Activated CD8-positive, alpha-beta T cell treated with anti-CD3 and anti-CD28 coated beads, Interleukin-2, amount 10 ng/mL, durations not matched to agents 7 days and 5 days (primary cell): ENCODE data around the gene M6PR. TPM values are rescaled to one million over a fixed set of nuclear protein-coding genes. Genes with fewer than 3 reads are reported as not detected.

ENCODE experiments used
- ATAC-seq: fragments of 150-1000 bp; cut with Tn5 transposase; one replicate; pipeline ENCODE4 v1.10.0; 2021; ENCODE audit warnings: moderate library complexity
- CTCF ChIA-PET: fragments of 350-600 bp; sonication (Branson Sonifier 250); formaldehyde crosslinking; loops from one replicate; lab custom pipeline; 2021; ENCODE audit warnings: antibody characterized with exemption; lab: Charles Lee
- POLR2A ChIA-PET: fragments of 350-600 bp; sonication (Branson Sonifier 250); formaldehyde crosslinking; loops from one replicate; lab custom pipeline; 2021; ENCODE audit warnings: antibody characterized with exemption; lab: Charles Lee
- DNase-seq: peaks from one replicate; pipeline ENCODE4 v3.0.0-alpha.2; 2020
- H3K27ac Mint-ChIP-seq: one replicate; pipeline ENCODE4 v1.8.0; 2021; ENCODE audit warnings: mild to moderate bottlenecking, mixed read lengths
- H3K27me3 Mint-ChIP-seq: one replicate; pipeline ENCODE4 v1.8.0; 2021; ENCODE audit warnings: low read depth, mixed read lengths
- H3K36me3 Mint-ChIP-seq: one replicate; pipeline ENCODE4 v1.8.0; 2021; ENCODE audit warnings: low read depth, mixed read lengths
- H3K4me1 Mint-ChIP-seq: one replicate; pipeline ENCODE4 v1.8.0; 2021; ENCODE audit warnings: low read depth, mixed read lengths
- H3K4me3 Mint-ChIP-seq: one replicate; pipeline ENCODE4 v1.8.0; 2021; ENCODE audit warnings: mild to moderate bottlenecking, mixed read lengths
- H3K9me3 Mint-ChIP-seq: one replicate; pipeline ENCODE4 v1.8.0; 2022; ENCODE audit warnings: mixed read lengths; ENCODE audit not compliant: insufficient read depth
- total RNA-seq, 2 experiments: library from RNA; stranded (reverse); gene quantifications; one replicate each; pipeline ENCODE4 v1.2.3, GENCODE V29; 2021

The M6PR gene
- total RNA-seq, 2 experiments from 2014 or later, result 170 to 201 TPM

DNA sequence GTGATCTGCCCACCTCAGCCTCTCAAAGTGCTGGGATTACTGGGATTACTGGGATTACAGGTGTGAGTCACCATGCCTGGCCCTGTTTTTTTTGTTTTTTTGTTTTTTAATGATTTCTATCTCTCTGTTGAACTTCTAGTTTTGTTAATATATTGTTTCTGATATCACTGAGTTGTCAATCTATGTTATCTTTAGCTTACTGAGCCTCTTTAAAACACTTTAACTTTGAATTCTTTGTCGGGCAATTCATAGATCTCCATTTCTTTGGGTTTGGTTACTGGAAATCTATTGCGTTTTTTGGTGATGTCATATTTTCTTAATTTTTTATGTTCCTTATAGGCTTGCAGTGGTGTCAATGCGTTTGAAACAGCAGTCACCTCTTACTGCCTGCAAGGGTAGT, 30.7 kb upstream of the M6PR start:
- Mint-ChIP-seq H3K27me3 (no peaks in the 10 kb centered on the region), H3K9me3 (peaks cover 29% of the 10 kb centered on the region), H3K4me3 (no peak overlapping the region), H3K4me1 (no peaks in the 10 kb centered on the region), H3K27ac (no peak overlapping the region), H3K36me3 (peaks cover 15% of the 10 kb centered on the region)
- CTCF ChIA-PET, result interaction anchor here (1.2 kb wide), 1 partner anchor 30 kb away, joined by 6 read pairs; the partner anchor contains the start of gene M6PR
- POLR2A ChIA-PET, result no interaction called here
- no peak for DNase-seq
- ATAC-seq, result no peak

DNA sequence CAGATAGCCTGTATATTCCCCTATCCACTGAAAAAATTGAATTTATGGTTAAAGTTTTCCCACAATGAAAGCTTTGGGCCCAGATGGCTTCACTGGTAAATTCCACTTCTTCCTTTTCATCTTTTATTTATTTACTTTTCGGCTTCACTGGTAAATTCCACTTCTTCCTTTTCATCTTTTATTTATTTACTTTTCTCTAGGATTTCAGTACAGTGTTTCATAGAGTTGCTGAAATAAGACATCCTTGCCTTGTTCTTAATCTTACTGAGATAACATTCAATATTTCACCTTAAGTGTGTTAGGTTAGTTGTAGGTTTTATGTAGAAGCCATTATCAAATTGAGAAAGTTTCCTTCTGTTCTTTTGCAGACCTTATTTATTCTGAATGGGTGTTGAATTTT, 21.0 kb upstream of the M6PR start:
- Mint-ChIP-seq H3K4me3 (no peak overlapping the region), H3K27ac (no peak overlapping the region), H3K27me3 (no peaks in the 10 kb centered on the region), H3K36me3 (peaks cover 13% of the 10 kb centered on the region), H3K9me3 (peaks cover 23% of the 10 kb centered on the region), H3K4me1 (peaks cover 2% of the 10 kb centered on the region)
- no peak for DNase-seq
- no peak for ATAC-seq
- POLR2A ChIA-PET, result no interaction called here
- CTCF ChIA-PET, result interaction anchor here (2.8 kb wide), 1 partner anchor 19 kb away, joined by 7 read pairs; no protein-coding TSS in a partner anchor

GRCh38 chr12:8969861-8970411, 20.5 kb upstream of the M6PR start:
- Mint-ChIP-seq H3K27me3 (no peaks in the 10 kb centered on the region), H3K9me3 (peaks cover 21% of the 10 kb centered on the region), H3K4me3 (no peak overlapping the region), H3K4me1 (peaks cover 2% of the 10 kb centered on the region), H3K27ac (no peak overlapping the region), H3K36me3 (peaks cover 11% of the 10 kb centered on the region)
- POLR2A ChIA-PET, result no interaction called here
- CTCF ChIA-PET, result interaction anchor here (2.8 kb wide), 1 partner anchor 19 kb away, joined by 7 read pairs; no protein-coding TSS in a partner anchor
- ATAC-seq (no peak), DNase-seq (no peak)

DNA sequence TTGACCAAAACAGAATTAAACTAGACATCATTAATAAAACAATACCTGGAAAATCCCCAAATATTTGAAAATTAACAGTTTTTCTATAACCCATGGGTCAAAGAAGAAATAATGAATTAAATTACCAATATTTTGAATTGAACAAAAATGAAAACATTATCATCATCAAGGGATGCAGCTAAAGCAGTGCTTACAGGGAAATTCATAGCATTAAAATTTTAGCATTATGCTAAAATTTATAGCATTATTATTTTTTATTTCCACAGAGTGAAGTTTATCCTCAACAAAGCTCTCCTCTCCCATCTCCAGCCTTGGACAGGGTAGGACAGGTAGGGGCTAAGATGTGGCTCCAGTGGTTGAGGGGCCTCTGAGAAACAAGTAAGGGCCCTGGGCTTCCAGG, 19.3 kb upstream of the M6PR start:
- Mint-ChIP-seq H3K36me3 (peaks cover 14% of the 10 kb centered on the region), H3K27me3 (no peaks in the 10 kb centered on the region), H3K4me1 (peaks cover 2% of the 10 kb centered on the region), H3K27ac (no peak overlapping the region), H3K9me3 (peaks cover 21% of the 10 kb centered on the region), H3K4me3 (no peak overlapping the region)
- CTCF ChIA-PET, result interaction anchor here (2.8 kb wide), 1 partner anchor 18 kb away, joined by 7 read pairs; no protein-coding TSS in a partner anchor
- DNase-seq, result no peak
- POLR2A ChIA-PET, result no interaction called here
- no peak for ATAC-seq

- H3K4me3 Mint-ChIP-seq, result no peak overlapping the region
- H3K27ac Mint-ChIP-seq, result no peak overlapping the region
- ATAC-seq (peak; percentile 47), DNase-seq (no peak)
- POLR2A ChIA-PET, result no interaction called here
- CTCF ChIA-PET, result interaction anchor here (1.7 to 2.0 kb wide), 2 partner anchors 11 to 90 kb away, joined by 5 read pairs; partner anchors contain the start of gene M6PR
- H3K36me3 Mint-ChIP-seq, result peaks cover 19% of the 10 kb centered on the region
- peaks cover 9% of the 10 kb centered on the region for H3K4me1 Mint-ChIP-seq
- peaks cover 8% of the 10 kb centered on the region for H3K9me3 Mint-ChIP-seq
- no peaks in the 10 kb centered on the region for H3K27me3 Mint-ChIP-seq
Observed at GRCh38 chr12:8960176-8960575, 10.7 kb upstream of the M6PR start.

DNA sequence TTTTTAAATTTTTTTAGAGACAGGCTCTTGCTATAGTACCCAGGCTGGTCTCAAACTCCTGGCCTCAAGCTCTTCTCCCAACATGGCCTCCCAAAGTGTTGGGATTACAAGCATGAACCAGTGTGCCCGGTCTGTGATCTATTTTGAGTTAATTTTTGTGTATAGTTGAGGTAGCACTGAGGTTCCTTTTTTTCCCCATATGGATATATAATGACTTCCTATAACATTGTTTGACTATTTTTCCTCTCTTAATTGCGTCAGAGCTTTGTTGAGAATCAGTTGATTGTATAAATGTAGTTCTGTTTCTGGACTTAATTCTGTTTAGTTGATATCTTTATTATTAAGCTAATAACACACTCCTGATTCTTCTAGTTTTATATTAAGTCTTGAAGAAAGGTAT, 8.6 kb upstream of the M6PR start:
- Mint-ChIP-seq H3K36me3 (peaks cover 32% of the 10 kb centered on the region), H3K4me3 (no peak overlapping the region), H3K27me3 (no peaks in the 10 kb centered on the region), H3K27ac (no peak overlapping the region), H3K9me3 (peaks cover 18% of the 10 kb centered on the region), H3K4me1 (peaks cover 26% of the 10 kb centered on the region)
- no peak for DNase-seq
- CTCF ChIA-PET, result interaction anchor here (1.3 kb wide), 1 partner anchor 81 kb away, joined by 3 read pairs; no protein-coding TSS in a partner anchor
- POLR2A ChIA-PET, result no interaction called here
- no peak for ATAC-seq

GRCh38 chr12:8957561-8957960, 8.1 kb upstream of the M6PR start:
- DNase-seq (no peak), ATAC-seq (no peak)
- ChIA-PET CTCF (interaction anchor here (1.3 kb wide), 1 partner anchor 81 kb away, joined by 3 read pairs; no protein-coding TSS in a partner anchor), POLR2A (no interaction called here)
- Mint-ChIP-seq H3K4me3 (no peak overlapping the region), H3K36me3 (peaks cover 35% of the 10 kb centered on the region), H3K27me3 (no peaks in the 10 kb centered on the region), H3K27ac (no peak overlapping the region), H3K9me3 (peaks cover 19% of the 10 kb centered on the region), H3K4me1 (peaks cover 31% of the 10 kb centered on the region)

- POLR2A ChIA-PET, result no interaction called here
- CTCF ChIA-PET, result interaction anchor here (1.5 kb wide), 1 partner anchor 70 kb away, joined by 3 read pairs; no protein-coding TSS in a partner anchor
- H3K27ac Mint-ChIP-seq, result no peak overlapping the region
- H3K4me1 Mint-ChIP-seq, result peaks cover 36% of the 10 kb centered on the region
- DNase-seq (no peak), ATAC-seq (no peak)
- no peaks in the 10 kb centered on the region for H3K27me3 Mint-ChIP-seq
- peaks cover 32% of the 10 kb centered on the region for H3K36me3 Mint-ChIP-seq
- peaks cover 20% of the 10 kb centered on the region for H3K9me3 Mint-ChIP-seq
- no peak overlapping the region for H3K4me3 Mint-ChIP-seq
Observed at GRCh38 chr12:8956772-8957171, 7.3 kb upstream of the M6PR start.

DNA sequence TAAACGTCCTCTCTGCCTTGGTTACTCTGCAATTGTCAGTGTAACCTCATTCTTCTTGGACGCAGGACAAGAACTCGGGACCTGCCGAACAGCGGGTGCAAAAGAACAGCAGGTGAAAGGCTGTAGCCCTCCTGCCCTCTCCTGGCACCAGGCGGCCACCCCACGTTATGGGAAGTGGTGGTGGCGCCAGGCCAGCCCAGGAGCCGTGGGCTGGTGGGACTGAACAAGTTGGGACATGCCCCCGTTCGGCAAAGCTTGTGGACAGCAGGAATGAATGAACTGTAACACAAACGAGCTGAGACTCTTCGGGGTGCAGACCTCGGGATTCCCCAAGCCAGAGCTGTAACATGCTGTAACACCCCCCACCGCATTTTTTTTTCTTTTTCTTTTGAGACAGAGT, 6.6 kb upstream of the M6PR start:
- Mint-ChIP-seq H3K4me1 (peaks cover 42% of the 10 kb centered on the region), H3K9me3 (peaks cover 20% of the 10 kb centered on the region), H3K27me3 (no peaks in the 10 kb centered on the region), H3K36me3 (peaks cover 32% of the 10 kb centered on the region), H3K27ac (no peak overlapping the region), H3K4me3 (no peak overlapping the region)
- ChIA-PET POLR2A (no interaction called here), CTCF (interaction anchor here (1.5 kb wide), 1 partner anchor 71 kb away, joined by 3 read pairs; no protein-coding TSS in a partner anchor)
- DNase-seq, result no peak
- ATAC-seq, result no peak

DNA sequence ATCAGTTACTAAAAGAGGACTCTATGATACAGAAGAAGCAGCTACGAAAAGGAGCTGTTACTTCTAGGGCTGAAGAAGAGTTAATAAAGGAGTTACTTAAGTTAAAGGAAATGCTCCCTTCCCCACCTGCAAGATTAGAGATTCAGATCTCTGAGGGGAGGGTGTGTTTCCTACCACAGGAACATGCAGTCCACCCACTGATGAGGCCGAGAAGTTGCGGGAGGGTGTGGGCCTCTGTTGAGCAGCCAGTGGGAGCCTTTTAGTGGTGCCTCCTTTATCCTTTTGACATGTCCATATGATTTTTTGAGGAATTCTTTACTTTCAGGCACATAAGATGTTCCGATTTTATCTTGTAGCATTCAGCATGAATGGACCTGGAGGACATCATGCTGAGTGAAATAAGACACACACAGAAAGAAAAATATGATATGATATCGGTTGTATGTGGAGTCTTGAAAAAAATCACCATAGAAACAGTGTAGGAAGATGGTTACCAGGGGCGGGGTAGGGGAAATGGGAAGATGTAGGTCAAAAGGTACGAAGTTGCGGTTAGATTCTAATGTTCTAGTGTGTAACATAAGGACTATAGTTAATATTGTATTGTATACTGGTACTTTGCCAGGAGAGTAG, 4.4 kb upstream of the M6PR start:
- H3K36me3 Mint-ChIP-seq, result peaks cover 34% of the 10 kb centered on the region
- ATAC-seq (no peak), DNase-seq (peak; percentile 31)
- CTCF ChIA-PET, result interaction anchor here (0.9 to 8.7 kb wide), 4 partner anchors 59 to 96 kb away, joined by 3 to 238 read pairs (median 78); no protein-coding TSS in a partner anchor
- H3K4me3 Mint-ChIP-seq, result peak overlapping the region; percentile 27
- no peaks in the 10 kb centered on the region for H3K27me3 Mint-ChIP-seq
- POLR2A ChIA-PET, result no interaction called here
- H3K27ac Mint-ChIP-seq, result peak overlapping the region; percentile 74
- peaks cover 34% of the 10 kb centered on the region for H3K4me1 Mint-ChIP-seq
- peaks cover 20% of the 10 kb centered on the region for H3K9me3 Mint-ChIP-seq

- peaks cover 50% of the 10 kb centered on the region for H3K4me1 Mint-ChIP-seq
- ChIA-PET CTCF (interaction anchor here (0.6 to 8.7 kb wide), 18 partner anchors 18 to 395 kb away, joined by 3 to 238 read pairs (median 7); no protein-coding TSS in a partner anchor), POLR2A (interaction anchor here (0.6 to 3.5 kb wide), 5 partner anchors 40 to 87 kb away, joined by 3 to 19 read pairs (median 5); no protein-coding TSS in a partner anchor)
- DNase-seq (peak; percentile 47), ATAC-seq (no peak)
- H3K9me3 Mint-ChIP-seq, result peaks cover 20% of the 10 kb centered on the region
- peaks cover 37% of the 10 kb centered on the region for H3K36me3 Mint-ChIP-seq
- H3K27me3 Mint-ChIP-seq, result no peaks in the 10 kb centered on the region
- peak overlapping the region; percentile 86 for H3K27ac Mint-ChIP-seq
- peak overlapping the region; percentile 95 for H3K4me3 Mint-ChIP-seq
Observed at GRCh38 chr12:8951744-8952143, 2.3 kb upstream of the M6PR start.
